ENCODE results near the gene SEPTIN10.
"Not testable (repeated sequence)": the region's sequence is repeated elsewhere in the genome, so short reads cannot be mapped to it uniquely, and the experiment has no call there.

The SEPTIN10 gene

DNA sequence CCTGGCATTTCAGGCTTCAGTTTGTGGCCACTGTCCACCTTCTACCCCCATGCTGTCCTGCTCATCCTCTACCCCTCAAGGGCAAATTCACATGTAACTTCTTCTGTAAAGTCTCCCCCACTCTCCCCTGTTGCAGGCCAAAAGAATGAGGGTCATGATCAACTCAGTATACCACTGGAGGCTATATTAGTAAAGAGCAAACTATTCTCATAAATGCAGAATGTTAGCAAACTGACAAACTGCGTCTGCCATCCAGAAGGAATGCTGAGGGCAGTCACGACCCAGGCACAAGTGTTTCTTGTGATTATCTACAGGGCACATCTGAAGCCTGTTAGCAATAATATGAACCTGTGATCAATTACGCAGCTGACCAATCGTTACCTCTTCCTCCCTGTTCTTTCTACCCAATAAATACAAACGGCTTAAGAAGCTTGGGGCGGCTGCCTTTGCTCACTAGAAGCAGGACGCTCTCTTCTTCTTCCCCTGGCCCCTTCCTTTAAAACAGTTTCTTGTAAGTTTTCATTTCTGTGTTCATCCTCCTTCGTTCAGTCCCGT lies 58.3 kb downstream of the SEPTIN10 start:
- Histone ChIP-seq H3K9ac (ENCODE audit: low read length) (no peak overlapping the region), H3K4me3 (ENCODE audit: low read depth in 1 of 2, low read length in 2 of 2) (no peak overlapping the region), H3K9me3 (ENCODE audit: low read length) (no peaks in the 10 kb centered on the region), H3K4me1 (ENCODE audit: insufficient read depth, low read length) (no peaks in the 10 kb centered on the region), H3K36me3 (ENCODE audit: insufficient read depth, low read length) (peaks cover 17% of the 10 kb centered on the region), H3K27ac (ENCODE audit: low read depth, low read length) (no peak overlapping the region), H3K27me3 (ENCODE audit: control insufficient read depth in 1 of 2, insufficient read depth in 2 of 2, low read length in 2 of 2) (no peaks in the 10 kb centered on the region)

- Histone ChIP-seq H3K27me3 (ENCODE audit: control insufficient read depth in 1 of 2, insufficient read depth in 2 of 2, low read length in 2 of 2) (no peaks in the 10 kb centered on the region), H3K9ac (ENCODE audit: low read length) (no peak overlapping the region), H3K9me3 (ENCODE audit: low read length) (no peaks in the 10 kb centered on the region), H3K4me3 (ENCODE audit: low read depth in 1 of 2, low read length in 2 of 2) (no peak overlapping the region), H3K36me3 (ENCODE audit: insufficient read depth, low read length) (peaks cover 17% of the 10 kb centered on the region), H3K4me1 (ENCODE audit: insufficient read depth, low read length) (no peaks in the 10 kb centered on the region), H3K27ac (ENCODE audit: low read depth, low read length) (no peak overlapping the region)
Measured at GRCh38 chr2:109554758-109555157, 59.0 kb downstream of the SEPTIN10 start.

DNA sequence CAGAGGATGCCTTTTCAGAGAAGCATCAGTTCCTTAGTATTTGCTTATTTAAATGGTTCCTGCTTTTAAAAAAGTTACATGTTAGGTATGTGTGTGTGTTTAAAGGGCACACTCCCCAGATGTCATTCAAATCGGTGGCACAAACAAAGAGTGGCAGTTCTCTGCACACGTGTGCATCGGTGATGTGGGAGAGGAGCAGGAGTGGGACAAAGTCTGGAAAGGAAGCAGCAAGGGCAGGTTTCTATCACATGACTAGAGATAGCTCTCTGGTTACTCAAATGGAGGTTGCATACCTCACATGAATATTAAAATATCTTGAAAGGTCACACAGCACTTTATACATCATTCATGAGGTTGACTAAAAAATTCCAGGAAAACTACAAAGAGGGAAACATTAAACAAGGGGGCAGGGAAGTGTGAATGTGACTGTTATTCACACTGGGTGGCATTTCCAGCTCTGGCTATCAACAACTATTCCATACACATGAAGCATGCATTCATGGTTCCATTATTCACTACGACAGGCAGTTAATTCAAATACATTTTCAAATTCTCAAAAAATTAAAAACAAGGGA lies 64.7 kb downstream of the SEPTIN10 start:
- Histone ChIP-seq H3K4me1 (ENCODE audit: insufficient read depth, low read length) (peaks cover 5% of the 10 kb centered on the region), H3K4me3 (ENCODE audit: low read depth in 1 of 2, low read length in 2 of 2) (no peak overlapping the region), H3K9ac (ENCODE audit: low read length) (no peak overlapping the region), H3K27me3 (ENCODE audit: control insufficient read depth in 1 of 2, insufficient read depth in 2 of 2, low read length in 2 of 2) (no peaks in the 10 kb centered on the region), H3K9me3 (ENCODE audit: low read length) (no peaks in the 10 kb centered on the region), H3K36me3 (ENCODE audit: insufficient read depth, low read length) (peaks cover 20% of the 10 kb centered on the region), H3K27ac (ENCODE audit: low read depth, low read length) (no peak overlapping the region)

GRCh38 chr2:109547280-109547679 lies 66.5 kb downstream of the SEPTIN10 start:
- Histone ChIP-seq H3K9ac (ENCODE audit: low read length) (no peak overlapping the region), H3K4me3 (ENCODE audit: low read depth in 1 of 2, low read length in 2 of 2) (no peak overlapping the region), H3K27me3 (ENCODE audit: control insufficient read depth in 1 of 2, insufficient read depth in 2 of 2, low read length in 2 of 2) (no peaks in the 10 kb centered on the region), H3K36me3 (ENCODE audit: insufficient read depth, low read length) (peaks cover 14% of the 10 kb centered on the region), H3K4me1 (ENCODE audit: insufficient read depth, low read length) (peaks cover 7% of the 10 kb centered on the region), H3K9me3 (ENCODE audit: low read length) (no peaks in the 10 kb centered on the region), H3K27ac (ENCODE audit: low read depth, low read length) (no peak overlapping the region)

DNA sequence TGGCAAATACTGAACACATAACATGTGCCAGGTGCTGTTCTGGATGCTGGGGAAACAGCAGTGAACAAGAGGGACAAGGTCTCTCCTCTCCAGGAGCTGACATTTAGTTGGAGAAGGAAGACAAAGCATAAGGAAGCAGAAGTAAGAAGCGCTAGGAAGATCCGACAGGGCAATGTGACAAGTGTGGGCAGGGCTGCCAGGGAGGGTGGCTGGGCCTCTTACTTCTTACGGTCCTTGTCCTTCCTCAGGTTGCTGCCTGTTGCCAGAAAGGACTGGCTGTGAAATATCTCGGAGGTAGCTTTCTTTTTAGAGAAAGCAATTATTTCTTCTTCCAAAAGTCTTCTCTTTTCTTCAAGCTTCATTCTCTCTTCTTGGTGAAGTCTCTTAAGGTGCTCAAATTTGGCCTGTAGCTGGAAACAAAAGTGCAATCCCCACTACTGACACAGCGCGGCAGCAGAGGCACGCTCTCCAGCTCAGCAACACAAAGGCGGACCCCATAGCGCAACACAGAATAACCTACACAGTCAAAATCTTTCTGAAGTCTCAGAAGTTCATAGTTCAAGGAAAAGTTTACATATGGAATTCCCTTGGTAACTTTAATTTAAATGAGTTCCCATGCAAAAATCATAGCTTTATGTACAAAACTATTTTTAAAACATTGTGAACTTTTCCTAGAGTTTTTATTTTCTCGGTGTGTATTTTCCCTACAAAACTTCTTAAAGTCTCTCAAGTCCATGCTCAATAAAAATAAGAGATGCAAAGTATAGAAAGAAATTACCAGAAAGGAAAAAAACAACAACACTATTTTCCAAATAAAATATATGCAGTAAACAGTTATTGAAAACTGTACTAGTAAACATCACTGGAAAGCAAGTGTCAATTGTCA lies 67.7 kb downstream of the SEPTIN10 start:
- H3K4me3 ChIP-seq (ENCODE audit: low read depth in 1 of 2, low read length in 2 of 2), result no peak overlapping the region
- H3K9me3 ChIP-seq (ENCODE audit: low read length), result no peaks in the 10 kb centered on the region
- H3K36me3 ChIP-seq (ENCODE audit: insufficient read depth, low read length), result peaks cover 8% of the 10 kb centered on the region
- H3K9ac ChIP-seq (ENCODE audit: low read length), result no peak overlapping the region
- peaks cover 9% of the 10 kb centered on the region for H3K4me1 ChIP-seq (ENCODE audit: insufficient read depth, low read length)
- no peaks in the 10 kb centered on the region for H3K27me3 ChIP-seq (ENCODE audit: control insufficient read depth in 1 of 2, insufficient read depth in 2 of 2, low read length in 2 of 2)
- no peak overlapping the region for H3K27ac ChIP-seq (ENCODE audit: low read depth, low read length)

DNA sequence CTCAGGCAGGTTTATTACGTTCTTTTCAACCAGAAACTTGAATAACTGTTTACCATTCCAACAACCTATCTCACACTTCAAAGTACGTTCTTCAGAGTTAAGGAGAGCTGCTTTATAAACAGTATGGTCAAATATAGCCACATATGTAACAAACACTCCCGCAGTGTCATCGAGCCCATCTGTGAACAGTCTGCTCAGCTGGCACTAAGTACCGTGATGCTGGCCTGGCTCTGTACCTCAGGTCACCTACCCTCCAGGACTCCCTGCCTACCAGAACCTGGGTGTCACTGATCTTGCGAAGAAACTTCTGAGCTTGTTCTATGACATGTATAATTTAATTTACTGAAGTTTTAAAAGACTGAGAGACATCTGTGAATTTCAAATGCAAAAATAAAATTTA lies 71.4 kb downstream of the SEPTIN10 start:
- no peaks in the 10 kb centered on the region for H3K9me3 ChIP-seq (ENCODE audit: low read length)
- H3K27ac ChIP-seq (ENCODE audit: low read depth, low read length), result no peak overlapping the region

GRCh38 chr2:109538546-109538945 lies 75.2 kb downstream of the SEPTIN10 start:
- H3K9me3 ChIP-seq (ENCODE audit: low read length), result no peaks in the 10 kb centered on the region
- H3K9ac ChIP-seq (ENCODE audit: low read length), result no peak overlapping the region
- H3K27ac ChIP-seq (ENCODE audit: low read depth, low read length), result no peak overlapping the region
- H3K27me3 ChIP-seq (ENCODE audit: control insufficient read depth in 1 of 2, insufficient read depth in 2 of 2, low read length in 2 of 2), result no peaks in the 10 kb centered on the region
- no peak overlapping the region for H3K4me3 ChIP-seq (ENCODE audit: low read depth in 1 of 2, low read length in 2 of 2)
- no peaks in the 10 kb centered on the region for H3K36me3 ChIP-seq (ENCODE audit: insufficient read depth, low read length)
- peaks cover 4% of the 10 kb centered on the region for H3K4me1 ChIP-seq (ENCODE audit: insufficient read depth, low read length)

More for the DNA sequence above, 71.4 kb downstream of the SEPTIN10 start:
- Histone ChIP-seq H3K4me3 (ENCODE audit: low read depth in 1 of 2, low read length in 2 of 2) (no peak overlapping the region), H3K9ac (ENCODE audit: low read length) (no peak overlapping the region), H3K27me3 (ENCODE audit: control insufficient read depth in 1 of 2, insufficient read depth in 2 of 2, low read length in 2 of 2) (no peaks in the 10 kb centered on the region), H3K36me3 (ENCODE audit: insufficient read depth, low read length) (peaks cover 8% of the 10 kb centered on the region), H3K4me1 (ENCODE audit: insufficient read depth, low read length) (peaks cover 9% of the 10 kb centered on the region)

- H3K9me3 ChIP-seq (ENCODE audit: low read length), result no peaks in the 10 kb centered on the region
- H3K36me3 ChIP-seq (ENCODE audit: insufficient read depth, low read length), result no peaks in the 10 kb centered on the region
- H3K9ac ChIP-seq (ENCODE audit: low read length), result no peak overlapping the region
- H3K27ac ChIP-seq (ENCODE audit: low read depth, low read length), result no peak overlapping the region
- H3K4me1 ChIP-seq (ENCODE audit: insufficient read depth, low read length), result peaks cover 4% of the 10 kb centered on the region
- H3K4me3 ChIP-seq (ENCODE audit: low read depth in 1 of 2, low read length in 2 of 2), result no peak overlapping the region
- no peaks in the 10 kb centered on the region for H3K27me3 ChIP-seq (ENCODE audit: control insufficient read depth in 1 of 2, insufficient read depth in 2 of 2, low read length in 2 of 2)
Measured at GRCh38 chr2:109537565-109538222, 76.1 kb downstream of the SEPTIN10 start.

- not testable (repeated sequence) for H3K27me3 ChIP-seq (ENCODE audit: control insufficient read depth in 1 of 2, insufficient read depth in 2 of 2, low read length in 2 of 2); H3K4me1 ChIP-seq (ENCODE audit: insufficient read depth, low read length); H3K27ac ChIP-seq (ENCODE audit: low read depth, low read length); H3K9ac ChIP-seq (ENCODE audit: low read length); H3K9me3 ChIP-seq (ENCODE audit: low read length); H3K4me3 ChIP-seq (ENCODE audit: low read depth in 1 of 2, low read length in 2 of 2); H3K36me3 ChIP-seq (ENCODE audit: insufficient read depth, low read length)
Measured at GRCh38 chr2:109536556-109536955, 77.2 kb downstream of the SEPTIN10 start.

GRCh38 chr2:109535217-109535946 lies 78.4 kb downstream of the SEPTIN10 start:
- Histone ChIP-seq H3K27ac (ENCODE audit: low read depth, low read length) (no peak overlapping the region), H3K4me1 (ENCODE audit: insufficient read depth, low read length) (peaks cover 4% of the 10 kb centered on the region), H3K9ac (ENCODE audit: low read length) (no peak overlapping the region), H3K9me3 (ENCODE audit: low read length) (no peaks in the 10 kb centered on the region), H3K36me3 (ENCODE audit: insufficient read depth, low read length) (no peaks in the 10 kb centered on the region), H3K4me3 (ENCODE audit: low read depth in 1 of 2, low read length in 2 of 2) (no peak overlapping the region), H3K27me3 (ENCODE audit: control insufficient read depth in 1 of 2, insufficient read depth in 2 of 2, low read length in 2 of 2) (no peaks in the 10 kb centered on the region)

DNA sequence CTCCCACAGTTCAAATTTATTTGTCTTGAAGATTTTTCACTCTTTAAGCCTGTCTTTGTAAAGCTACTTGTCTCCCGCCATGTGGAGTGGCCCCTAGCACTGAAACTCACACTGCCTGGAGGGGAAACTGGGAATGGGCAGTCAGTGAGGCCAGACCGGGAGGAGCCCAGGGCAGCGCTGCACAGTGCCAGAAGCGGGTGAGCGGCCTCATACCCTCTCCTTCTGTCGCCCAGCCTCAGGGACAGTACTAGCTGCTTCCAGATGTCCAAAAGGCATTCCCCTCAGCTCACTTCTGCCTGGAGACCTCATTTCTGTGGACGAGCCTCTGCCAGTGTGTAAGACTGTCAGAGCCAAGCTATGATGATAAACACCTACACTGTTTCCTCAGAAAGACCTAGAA lies 79.9 kb downstream of the SEPTIN10 start:
- H3K4me3 ChIP-seq (ENCODE audit: low read depth in 1 of 2, low read length in 2 of 2), result no peak overlapping the region
- H3K9ac ChIP-seq (ENCODE audit: low read length), result no peak overlapping the region
- no peaks in the 10 kb centered on the region for H3K36me3 ChIP-seq (ENCODE audit: insufficient read depth, low read length)
- H3K27ac ChIP-seq (ENCODE audit: low read depth, low read length), result no peak overlapping the region
- H3K27me3 ChIP-seq (ENCODE audit: control insufficient read depth in 1 of 2, insufficient read depth in 2 of 2, low read length in 2 of 2), result no peaks in the 10 kb centered on the region
- no peaks in the 10 kb centered on the region for H3K9me3 ChIP-seq (ENCODE audit: low read length)
- peaks cover 4% of the 10 kb centered on the region for H3K4me1 ChIP-seq (ENCODE audit: insufficient read depth, low read length)

All from muscle layer of colon (tissue), 2 donors.